Measurements from ENCODE around the gene VTI1A.

DNA sequence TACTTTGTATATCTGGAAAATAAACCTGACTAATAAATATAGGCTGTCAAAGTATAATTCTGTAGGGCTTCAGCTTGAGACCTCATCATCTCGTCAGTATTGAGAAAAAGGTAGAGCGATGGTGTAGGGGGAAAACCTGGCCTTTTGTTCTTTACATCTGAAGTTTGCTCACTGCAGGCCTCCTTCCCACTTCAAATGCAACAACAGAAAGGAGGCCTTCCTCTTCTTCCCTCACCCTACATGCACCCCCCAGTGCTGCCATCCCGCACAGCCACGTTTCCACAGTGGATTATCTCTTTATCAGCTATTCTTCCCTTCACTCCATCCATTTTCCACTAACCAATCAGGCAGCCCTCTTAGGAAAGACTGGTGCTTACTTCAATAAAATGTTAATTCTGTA, 112.3 kb downstream of the VTI1A start:
- TF ChIP-seq, protein P1, sequence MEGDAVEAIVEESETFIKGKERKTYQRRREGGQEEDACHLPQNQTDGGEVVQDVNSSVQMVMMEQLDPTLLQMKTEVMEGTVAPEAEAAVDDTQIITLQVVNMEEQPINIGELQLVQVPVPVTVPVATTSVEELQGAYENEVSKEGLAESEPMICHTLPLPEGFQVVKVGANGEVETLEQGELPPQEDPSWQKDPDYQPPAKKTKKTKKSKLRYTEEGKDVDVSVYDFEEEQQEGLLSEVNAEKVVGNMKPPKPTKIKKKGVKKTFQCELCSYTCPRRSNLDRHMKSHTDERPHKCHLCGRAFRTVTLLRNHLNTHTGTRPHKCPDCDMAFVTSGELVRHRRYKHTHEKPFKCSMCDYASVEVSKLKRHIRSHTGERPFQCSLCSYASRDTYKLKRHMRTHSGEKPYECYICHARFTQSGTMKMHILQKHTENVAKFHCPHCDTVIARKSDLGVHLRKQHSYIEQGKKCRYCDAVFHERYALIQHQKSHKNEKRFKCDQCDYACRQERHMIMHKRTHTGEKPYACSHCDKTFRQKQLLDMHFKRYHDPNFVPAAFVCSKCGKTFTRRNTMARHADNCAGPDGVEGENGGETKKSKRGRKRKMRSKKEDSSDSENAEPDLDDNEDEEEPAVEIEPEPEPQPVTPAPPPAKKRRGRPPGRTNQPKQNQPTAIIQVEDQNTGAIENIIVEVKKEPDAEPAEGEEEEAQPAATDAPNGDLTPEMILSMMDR (conservative IDR thresholded peaks at IDR 0.05; ENCODE audit: low read length) = no peak
- TF ChIP-seq EZH2phosphoT487 (IDR thresholded peaks at IDR 0.05; ENCODE audit: borderline replicate concordance) = no peak

Data from Loucy (cell line).